IMR-90 (cell line): Measurements from ENCODE around the gene AKR1D1. TPM values are rescaled to one million over a fixed set of nuclear protein-coding genes. Genes with fewer than 3 reads are reported as not detected.

Experiments
- ATAC-seq: fragments of 200-7000 bp; cut with Tn5 transposase; 2 replicates; pipeline ENCODE4 v1.9.1; 2020; ENCODE audit warnings: low read depth, mild to moderate bottlenecking, moderate library complexity
- BruUV-seq: library from RNA; stranded (reverse); fragments of 400-500 nt; replicated peaks from 2 replicates; lab custom pipeline; 2021; lab: Mats Ljungman, UMichigan
- CTCF ChIA-PET: fragments of 300-600 bp; formaldehyde crosslinking; extraction: SDS; loops from one replicate; lab custom pipeline; 2021; ENCODE audit warnings: antibody characterized with exemption; lab: Yijun Ruan, JAX
- POLR2A ChIA-PET: fragments of 300-600 bp; sonication (Branson Sonifier 250); formaldehyde crosslinking; loops from one replicate; lab custom pipeline; 2022; ENCODE audit warnings: antibody characterized with exemption; ENCODE audit not compliant: unreplicated experiment; lab: Charles Lee
- DNase-seq: peaks from one replicate; pipeline ENCODE4 v3.0.0; 2013
- H2AFZ ChIP-seq: replicated peaks from 2 replicates; pipeline ENCODE3; 2013; ENCODE audit warnings: low read length, mild to moderate bottlenecking; ENCODE audit not compliant: poor library complexity
- H2AK5ac ChIP-seq: 2 replicates; pipeline ENCODE4 v1.6.1; 2013; ENCODE audit warnings: low read depth, low read length, inconsistent platforms
- H2AK9ac ChIP-seq: replicated peaks from 2 replicates; pipeline ENCODE3; 2013; ENCODE audit warnings: mild to moderate bottlenecking, low read depth, low read length, moderate library complexity; ENCODE audit not compliant: poor library complexity
- H2BK120ac ChIP-seq: 2 replicates; pipeline ENCODE4 v1.6.1; 2013; ENCODE audit warnings: low read depth, low read length, inconsistent platforms
- H2BK15ac ChIP-seq: 3 replicates; pipeline ENCODE4 v1.6.1; 2013; ENCODE audit warnings: low read depth, low read length, inconsistent platforms
- H2BK20ac ChIP-seq: 2 replicates; pipeline ENCODE4 v1.6.1; 2013; ENCODE audit warnings: low read depth, mild to moderate bottlenecking, inconsistent platforms, low read length, moderate library complexity
- H2BK5ac ChIP-seq: 2 replicates; pipeline ENCODE4 v1.6.1; 2013; ENCODE audit warnings: mild to moderate bottlenecking, low read depth, low read length, inconsistent platforms; ENCODE audit not compliant: poor library complexity, severe bottlenecking
- H3K14ac ChIP-seq: replicated peaks from 2 replicates; pipeline ENCODE4 v1.6.1; 2013; ENCODE audit warnings: low read depth, low read length, inconsistent platforms
- H3K18ac ChIP-seq: 2 replicates; pipeline ENCODE4 v1.6.1; 2013; ENCODE audit warnings: low read depth, low read length, control low read depth
- H3K23ac ChIP-seq: 2 replicates; pipeline ENCODE4 v1.6.1; 2013; ENCODE audit warnings: low read depth, low read length, inconsistent platforms
- H3K27ac ChIP-seq: 2 replicates; pipeline ENCODE4 v1.5.1; 2013; ENCODE audit warnings: mild to moderate bottlenecking, control low read depth, low read length; ENCODE audit not compliant: insufficient read depth
- H3K27me3 ChIP-seq: 2 replicates; pipeline ENCODE4 v1.6.1; 2013; ENCODE audit warnings: low read length; ENCODE audit not compliant: control insufficient read depth, insufficient read depth
- H3K36me3 ChIP-seq: 2 replicates; pipeline ENCODE4 v1.6.1; 2013; ENCODE audit warnings: low read length, mixed read lengths; ENCODE audit not compliant: control insufficient read depth, insufficient read depth
- H3K4ac ChIP-seq: 2 replicates; pipeline ENCODE4 v1.6.1; 2013; ENCODE audit warnings: low read depth, low read length, inconsistent platforms
- H3K4me1 ChIP-seq: 2 replicates; pipeline ENCODE4 v1.6.1; 2013; ENCODE audit warnings: low read length, mixed read lengths; ENCODE audit not compliant: control insufficient read depth, insufficient read depth
- H3K4me2 ChIP-seq: 2 replicates; pipeline ENCODE4 v1.6.1; 2013; ENCODE audit warnings: low read depth, mild to moderate bottlenecking, control low read depth, low read length, moderate library complexity
- H3K4me3 ChIP-seq: 2 replicates; pipeline ENCODE4 v1.5.1; 2013; ENCODE audit warnings: low read depth, mild to moderate bottlenecking, control low read depth, low read length, moderate library complexity; ENCODE audit not compliant: insufficient read depth
- H3K56ac ChIP-seq: 2 replicates; pipeline ENCODE4 v1.6.1; 2013; ENCODE audit warnings: low read length, inconsistent platforms; ENCODE audit not compliant: insufficient read depth; ENCODE audit errors: extremely low read depth
- H3K79me1 ChIP-seq, 2 experiments: 2 replicates each; pipeline ENCODE4 v1.6.1; 2013; ENCODE audit warnings: low read length in 2 of 2, inconsistent platforms in 1 of 2, low read depth in 1 of 2
- H3K9ac ChIP-seq: 2 replicates; pipeline ENCODE4 v1.6.1; 2013; ENCODE audit warnings: low read depth, low read length, control low read depth
- H3K9me1 ChIP-seq: 2 replicates; pipeline ENCODE4 v1.6.1; 2013; ENCODE audit warnings: low read length, inconsistent platforms; ENCODE audit not compliant: insufficient read depth
- H3K9me3 ChIP-seq: 2 replicates; pipeline ENCODE4 v1.6.1; 2013; ENCODE audit warnings: low read length; ENCODE audit not compliant: control insufficient read depth, insufficient read depth
- H4K20me1 ChIP-seq: 2 replicates; pipeline ENCODE4 v1.6.1; 2013; ENCODE audit warnings: low read length, inconsistent platforms; ENCODE audit not compliant: insufficient read depth
- H4K5ac ChIP-seq: 2 replicates; pipeline ENCODE4 v1.6.1; 2013; ENCODE audit warnings: mild to moderate bottlenecking, low read depth, low read length, control low read depth
- H4K8ac ChIP-seq, 2 experiments: 2 replicates each; pipeline ENCODE4 v1.6.1; 2013; ENCODE audit warnings: low read depth in 2 of 2, low read length in 2 of 2, control low read depth in 1 of 2, inconsistent platforms in 1 of 2
- H4K91ac ChIP-seq: 2 replicates; pipeline ENCODE4 v1.6.1; 2013; ENCODE audit warnings: low read depth, low read length, inconsistent platforms; ENCODE audit not compliant: insufficient read depth
- WGBS, 2 experiments: methylation state at CpG; one replicate each; pipeline versions ENCODE4 v1.1.5 to v1.1.7; 2013; ENCODE audit warnings: missing lambda C conversion rate in 2 of 2; ENCODE audit not compliant: insufficient read length in 1 of 2; ENCODE audit errors: extremely low coverage in 2 of 2; 5-methylcytosine and 5-hydroxymethylcytosine counted together
- dilution Hi-C: fragments of 300-500 bp; cut with HindIII; formaldehyde crosslinking; loops from one replicate; pipeline ENCODE4 v1.14.3; 2018; ENCODE audit warnings: low sequenced_read_pairs; ENCODE audit not compliant: unreplicated experiment
- in situ Hi-C: fragments of 300-500 bp; cut with MboI; formaldehyde crosslinking; loops from 3 replicates; pipeline ENCODE4 v1.14.3; 2019; ENCODE audit warnings: low sequenced_read_pairs, inconsistent platforms, mixed read lengths
- intact Hi-C: fragments of 100-400 bp; cut with micrococcal nuclease; formaldehyde crosslinking; loops from 2 replicates; pipeline ENCODE4 v1.10.0; 2022
- polyA plus RNA-seq, 3 experiments: library from polyadenylated mRNA; depleted of rRNA; stranded (reverse); fragments of >200 nt; gene quantifications; 2 replicates each; pipeline ENCODE4 v1.2.3, GENCODE V29; 2012; ENCODE audit warnings: low replicate concordance in 1 of 3
- total RNA-seq: library from RNA; depleted of rRNA; stranded (reverse); fragments of >200 nt; gene quantifications from 2 replicates; pipeline ENCODE4 v1.2.3, GENCODE V29; 2012
- TF ChIP-seq, protein P1 (sequence below): fragments of 150-350 bp; IDR thresholded peaks from 2 replicates; pipeline ENCODE4 v1.6.1; 2017; ENCODE audit warnings: mild to moderate bottlenecking, antibody characterized with exemption, low read length, low read depth

Gene AKR1D1
- total and polyA plus RNA-seq, 2 of the 4 experiments (the other 2 are of a cell fraction), result not detected

DNA sequence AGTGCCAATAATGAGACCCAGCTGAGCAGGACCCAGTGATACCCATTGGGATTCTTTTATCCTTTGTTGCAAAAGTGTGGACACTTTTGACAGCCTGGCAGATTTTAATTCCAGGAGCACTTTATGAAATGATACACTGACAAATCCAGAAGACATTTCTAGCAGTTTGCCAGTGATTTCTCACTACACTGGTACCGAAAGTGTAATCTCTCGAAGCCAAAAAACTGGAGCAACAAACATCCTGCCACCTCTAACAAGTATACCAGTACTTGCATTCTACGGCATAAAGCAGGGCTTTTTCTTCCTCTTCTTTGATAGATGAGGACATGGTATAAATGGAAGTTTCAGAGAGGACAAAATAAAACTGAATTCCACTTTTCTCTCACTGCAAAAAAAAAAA lies 28.4 kb upstream of the AKR1D1 start:
- H2AK5ac ChIP-seq, result no peak overlapping the region
- H2BK20ac ChIP-seq, result no peak overlapping the region
- H2AFZ ChIP-seq, result no peak overlapping the region
- in situ Hi-C loops (no loop called here), dilution Hi-C loops (no loop called here), intact Hi-C loops (no loop called here)
- ATAC-seq (no peak), DNase-seq (no peak)
- H3K14ac ChIP-seq, result no peak overlapping the region
- no peak overlapping the region for H3K4ac ChIP-seq
- no peak overlapping the region for H3K4me3 ChIP-seq
- no CpG with 5 or more reads among the region's 3 CpGs for WGBS, 2 experiments
- no peak overlapping the region for H3K23ac ChIP-seq
- no peak overlapping the region for H4K5ac ChIP-seq
- H3K79me1 ChIP-seq, result no peaks in the 10 kb centered on the region
- H2AK9ac ChIP-seq, result no peak overlapping the region
- H4K91ac ChIP-seq, result no peak overlapping the region
- CTCF ChIA-PET, result no interaction called here
- no peak overlapping the region for H4K8ac ChIP-seq
- BruUV-seq, result no TSS peak
- TF ChIP-seq, protein P1, sequence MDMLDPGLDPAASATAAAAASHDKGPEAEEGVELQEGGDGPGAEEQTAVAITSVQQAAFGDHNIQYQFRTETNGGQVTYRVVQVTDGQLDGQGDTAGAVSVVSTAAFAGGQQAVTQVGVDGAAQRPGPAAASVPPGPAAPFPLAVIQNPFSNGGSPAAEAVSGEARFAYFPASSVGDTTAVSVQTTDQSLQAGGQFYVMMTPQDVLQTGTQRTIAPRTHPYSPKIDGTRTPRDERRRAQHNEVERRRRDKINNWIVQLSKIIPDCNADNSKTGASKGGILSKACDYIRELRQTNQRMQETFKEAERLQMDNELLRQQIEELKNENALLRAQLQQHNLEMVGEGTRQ, result no peak
- no peaks in the 10 kb centered on the region for H3K9me1 ChIP-seq
- H3K27ac ChIP-seq, result no peak overlapping the region
- H3K4me2 ChIP-seq, result no peak overlapping the region
- H3K9ac ChIP-seq, result no peak overlapping the region
- no peaks in the 10 kb centered on the region for H4K20me1 ChIP-seq
- no peak overlapping the region for H2BK15ac ChIP-seq
- POLR2A ChIA-PET, result no interaction called here
- H3K27me3 ChIP-seq, result no peaks in the 10 kb centered on the region; the same call in 1 of the 2 replicates
- no peaks in the 10 kb centered on the region for H3K9me3 ChIP-seq
- H3K56ac ChIP-seq, result no peak overlapping the region
- no peak overlapping the region for H2BK120ac ChIP-seq
- H2BK5ac ChIP-seq, result no peak overlapping the region
- no peaks in the 10 kb centered on the region for H3K36me3 ChIP-seq
- no peak overlapping the region for H3K18ac ChIP-seq
- no peaks in the 10 kb centered on the region for H3K4me1 ChIP-seq
